Subcutaneous adipose tissue (tissue), 4 donors: ENCODE results near the gene COPS4. TPM values are rescaled to one million over a fixed set of nuclear protein-coding genes. Genes with fewer than 3 reads are reported as not detected.

Source experiments
- total RNA-seq, 4 donors: library from RNA; depleted of rRNA; stranded (reverse); fragments of >200 nt; gene quantifications; one replicate each; pipeline ENCODE4 v1.1.0, GENCODE V29; 2016
- TF ChIP-seq, protein P1 (sequence below): fragments of 450-650 bp; IDR thresholded peaks from one replicate; pipeline ENCODE4 v1.5.1; 2016; ENCODE audit warnings: low read depth, mild to moderate bottlenecking, control low read depth, antibody characterized with exemption, moderate library complexity

COPS4 gene
- total RNA-seq, 4 donors from 2014 or later = 34.3 to 71.3 (median 60.1) TPM

DNA sequence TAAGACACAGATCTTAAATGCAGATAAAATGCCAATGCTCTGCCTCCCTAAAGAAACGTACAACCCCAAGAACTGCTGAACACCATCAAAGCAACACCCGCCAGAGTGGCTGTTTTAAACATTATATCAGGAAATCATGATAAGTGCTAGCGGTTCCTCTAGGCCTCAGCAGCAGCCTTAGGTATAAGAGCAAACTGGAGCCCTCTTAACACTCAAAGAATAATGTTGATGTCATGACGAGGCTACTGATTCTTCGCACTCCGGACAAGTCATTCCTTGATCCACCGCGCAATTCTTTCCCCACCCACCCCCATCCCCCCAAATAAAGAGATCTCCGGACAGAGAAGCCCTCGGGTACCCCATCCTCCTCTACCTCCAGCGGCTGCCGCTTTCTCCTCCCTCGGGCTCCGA, 24.9 kb upstream of the COPS4 start:
- TF ChIP-seq, protein P1, sequence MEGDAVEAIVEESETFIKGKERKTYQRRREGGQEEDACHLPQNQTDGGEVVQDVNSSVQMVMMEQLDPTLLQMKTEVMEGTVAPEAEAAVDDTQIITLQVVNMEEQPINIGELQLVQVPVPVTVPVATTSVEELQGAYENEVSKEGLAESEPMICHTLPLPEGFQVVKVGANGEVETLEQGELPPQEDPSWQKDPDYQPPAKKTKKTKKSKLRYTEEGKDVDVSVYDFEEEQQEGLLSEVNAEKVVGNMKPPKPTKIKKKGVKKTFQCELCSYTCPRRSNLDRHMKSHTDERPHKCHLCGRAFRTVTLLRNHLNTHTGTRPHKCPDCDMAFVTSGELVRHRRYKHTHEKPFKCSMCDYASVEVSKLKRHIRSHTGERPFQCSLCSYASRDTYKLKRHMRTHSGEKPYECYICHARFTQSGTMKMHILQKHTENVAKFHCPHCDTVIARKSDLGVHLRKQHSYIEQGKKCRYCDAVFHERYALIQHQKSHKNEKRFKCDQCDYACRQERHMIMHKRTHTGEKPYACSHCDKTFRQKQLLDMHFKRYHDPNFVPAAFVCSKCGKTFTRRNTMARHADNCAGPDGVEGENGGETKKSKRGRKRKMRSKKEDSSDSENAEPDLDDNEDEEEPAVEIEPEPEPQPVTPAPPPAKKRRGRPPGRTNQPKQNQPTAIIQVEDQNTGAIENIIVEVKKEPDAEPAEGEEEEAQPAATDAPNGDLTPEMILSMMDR = no peak

DNA sequence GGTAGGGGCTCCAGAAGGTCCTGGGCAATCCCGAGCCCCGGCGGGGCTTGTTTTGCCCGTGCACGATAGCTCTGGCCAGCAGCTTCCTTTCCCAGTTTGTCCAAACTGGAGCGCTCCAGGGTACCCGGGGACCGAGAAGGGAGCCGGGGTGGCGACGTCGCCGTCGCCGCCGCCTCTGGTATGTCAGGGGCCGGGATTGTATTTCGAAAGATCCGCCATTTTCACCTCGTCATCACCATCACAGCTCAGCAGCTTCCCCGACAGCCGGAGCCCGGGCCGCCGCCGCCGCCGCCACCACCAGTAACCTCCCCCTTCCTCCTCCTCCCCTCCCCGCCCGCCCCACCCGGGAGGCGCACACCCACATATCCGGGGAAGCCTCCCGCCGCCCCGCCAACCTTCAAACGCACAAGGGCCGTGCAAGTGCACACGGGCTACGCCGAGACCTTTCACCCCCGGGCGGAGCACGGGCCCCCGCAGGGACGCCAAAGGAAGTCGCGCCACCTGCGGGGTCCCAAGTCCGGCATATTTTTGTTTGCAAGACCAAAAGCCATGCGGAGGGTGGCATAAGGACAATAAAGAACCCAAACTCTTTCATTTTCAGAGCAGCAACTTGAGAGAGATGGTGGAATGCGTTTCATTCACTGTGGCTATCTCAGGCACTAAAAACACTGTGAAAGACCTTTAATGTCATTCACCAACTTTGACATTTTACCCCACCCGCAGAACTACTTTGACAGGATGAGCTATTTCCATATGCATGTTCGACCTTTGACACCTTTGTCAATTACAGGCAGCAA, 24.3 kb upstream of the COPS4 start, which contains the start of gene LIN54:
TSS of gene LIN54 (minus strand) at position 302 of the 797 bp plus-strand sequence. CDS start 25,979 bp downstream, outside the sequence.
- TF ChIP-seq, protein P1 = no peak

DNA sequence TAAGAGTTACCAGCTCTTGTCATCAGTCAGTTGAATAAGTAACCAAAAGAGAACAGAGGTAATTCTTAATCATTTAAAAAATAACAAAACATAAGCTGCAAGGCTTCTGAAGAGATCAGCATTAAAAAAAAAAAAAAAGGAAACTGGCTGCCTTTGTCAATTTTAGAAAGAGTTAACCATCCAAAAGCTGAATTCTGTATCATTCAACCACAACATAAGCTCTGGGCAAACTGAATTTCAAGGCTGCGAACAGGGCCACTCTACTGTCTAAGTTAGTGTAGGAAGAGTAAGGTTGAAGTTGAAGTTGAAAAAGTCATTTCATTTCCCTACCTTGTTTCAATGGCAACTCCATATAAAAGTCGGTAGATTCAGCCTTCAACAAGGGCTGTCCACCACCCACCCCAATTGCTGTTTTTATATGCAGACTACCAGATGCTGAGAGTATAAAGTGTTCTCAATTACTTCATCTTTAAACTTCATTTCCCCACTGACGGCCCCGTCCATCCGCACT, 23.2 kb upstream of the COPS4 start:
- TF ChIP-seq, protein P1 = no peak

- TF ChIP-seq, protein P1 = no peak
Observed at GRCh38 chr4:83012200-83012686, 22.7 kb upstream of the COPS4 start.

DNA sequence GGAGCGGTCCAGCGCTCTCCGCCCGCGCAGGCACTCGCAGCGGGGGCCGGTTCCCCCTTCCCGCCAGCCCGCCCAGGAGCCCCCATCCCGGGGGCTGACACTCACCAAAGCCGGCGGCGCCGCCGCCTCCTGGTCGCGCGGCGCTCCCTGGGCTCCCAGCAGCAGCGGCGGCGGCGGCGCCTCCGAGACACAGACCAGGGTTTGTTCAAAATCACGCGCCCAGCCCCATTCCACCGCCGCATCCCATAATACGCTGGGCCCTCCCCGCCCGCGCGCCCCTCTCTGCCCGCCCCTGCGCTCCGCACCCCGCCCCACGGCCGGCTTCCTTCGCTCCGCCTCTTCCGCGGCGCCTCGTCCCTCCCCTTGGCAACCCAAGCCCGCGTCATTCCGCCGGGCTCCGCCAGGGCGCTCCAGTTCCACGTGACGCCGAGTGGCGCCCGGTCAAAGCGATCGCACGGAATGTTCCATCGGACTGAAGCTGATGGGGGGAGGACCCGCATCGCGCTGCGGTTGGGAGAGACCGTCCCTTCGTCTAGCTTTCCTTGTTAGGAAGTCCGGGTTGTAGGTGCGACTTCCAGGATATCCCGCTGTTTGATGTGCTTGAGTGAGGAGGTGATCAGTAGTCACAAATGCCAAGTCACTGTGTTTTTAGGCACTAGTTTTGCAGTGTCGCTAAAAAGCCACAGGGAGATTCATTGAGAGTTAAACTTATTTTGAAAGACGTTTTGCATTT, 22.1 kb upstream of the COPS4 start:
- TF ChIP-seq, protein P1 = no peak

DNA sequence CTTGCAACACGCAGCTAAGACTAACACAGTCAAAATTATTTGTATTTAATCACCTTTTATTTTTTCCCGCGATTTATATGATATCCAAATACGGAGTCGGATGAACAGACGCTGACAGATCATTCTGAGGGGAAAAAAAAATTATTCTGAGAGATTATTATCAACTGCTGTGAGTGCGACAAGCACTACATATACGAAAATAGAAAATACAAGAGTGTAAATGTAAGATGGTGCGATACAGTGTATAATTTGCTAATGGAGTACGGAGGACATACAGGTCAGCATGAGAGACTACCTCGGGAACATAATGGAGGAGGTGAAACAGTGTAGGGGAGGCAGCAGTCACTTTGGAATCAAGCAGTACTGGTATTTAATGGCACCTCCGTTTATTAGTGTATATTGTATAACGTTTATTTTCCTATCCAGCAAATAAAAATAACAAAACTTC, 21.5 kb upstream of the COPS4 start:
- TF ChIP-seq, protein P1 = no peak

GRCh38 chr4:83013902-83014301, 21.1 kb upstream of the COPS4 start:
- TF ChIP-seq, protein P1 = no peak
